K562 (cell line): ENCODE measurements around the gene IDNK. TPM values are rescaled to one million over a fixed set of nuclear protein-coding genes. Genes with fewer than 3 reads are reported as not detected.
A peak's percentile ranks its signal among the peaks of the same experiment; 100 is the strongest.

ENCODE experiments used
- CC2D1A ChIP-seq: fragments of 450-650 bp; IDR thresholded peaks from 2 replicates; pipeline ENCODE4 v1.6.1; 2017; ENCODE audit warnings: mild to moderate bottlenecking
- DLX4 ChIP-seq: fragments of 250-450 bp; sonication (Bioruptor Pico); IDR thresholded peaks from 2 replicates; pipeline ENCODE4 v1.6.1; 2021; ENCODE audit warnings: mild to moderate bottlenecking
- FOXJ2 ChIP-seq: fragments of 200-800 bp; sonication (Bioruptor generic); IDR thresholded peaks from 2 replicates; pipeline ENCODE4 v1.6.1; 2016; ENCODE audit warnings: missing genetic modification characterization, missing compliant biosample characterization
- ID3 ChIP-seq, 2 experiments: fragments of 250-450 bp in 1 of 2; fragments of 450-650 bp in 1 of 2; sonication (Bioruptor Pico) in 1 of 2; IDR thresholded peaks; 2 replicates each; pipeline versions ENCODE4 v1.6.1 to v1.8.0; 2016 to 2021; ENCODE audit warnings: mild to moderate bottlenecking in 2 of 2, moderate library complexity in 2 of 2, missing compliant biosample characterization in 1 of 2, missing genetic modification characterization in 1 of 2
- MIER1 ChIP-seq: fragments of 450-650 bp; IDR thresholded peaks from 2 replicates; pipeline ENCODE4 v1.6.1; 2016; ENCODE audit warnings: antibody characterized with exemption, mild to moderate bottlenecking, low read depth
- PHB ChIP-seq: fragments of 250-450 bp; sonication (Bioruptor Pico); IDR thresholded peaks from 2 replicates; pipeline ENCODE4 v1.5.0; 2021
- REST ChIP-seq, 2 experiments: fragments of 450-650 bp; formaldehyde crosslinking in 1 of 2; IDR thresholded peaks; 2 replicates each; pipeline versions ENCODE4 v1.4.0 to v1.6.1; 2014 to 2020; ENCODE audit warnings: mild to moderate bottlenecking in 2 of 2, borderline replicate concordance in 1 of 2, low read depth in 1 of 2
- RFX1 ChIP-seq: fragments of 450-650 bp; IDR thresholded peaks from 2 replicates; pipeline ENCODE4 v1.6.1; 2016; ENCODE audit warnings: mild to moderate bottlenecking, moderate library complexity
- STAT6 ChIP-seq: sonication (generic); formaldehyde crosslinking; IDR thresholded peaks from 2 replicates; pipeline ENCODE4 v1.8.1; 2023; ENCODE audit warnings: mild to moderate bottlenecking, missing genetic modification reagents
- polyA plus RNA-seq, 8 experiments: library from polyadenylated mRNA; depleted of rRNA in 4 of 8; stranded (reverse) in 5 of 8; unstranded in 3 of 8; fragments of >200 nt; fragmentation: Nextera tagmentation in 2 of 8; fragmentation: Illumina TruSeq in 1 of 8; extraction: Ambion mirVana in 2 of 8; extraction: Trizol in 1 of 8; gene quantifications; 2 replicates each; pipeline versions ENCODE4 v1.2.1 to v1.2.3, GENCODE V29; 2011 to 2014; ENCODE audit warnings: inconsistent platforms in 1 of 8, missing spikeins in 1 of 8
- total RNA-seq, 7 experiments: library from RNA; depleted of rRNA in 6 of 7; stranded (reverse); fragments of >200 nt in 6 of 7; fragmentation: Illumina TruSeq in 2 of 7; extraction: Trizol in 2 of 7; gene quantifications; 2 replicates each; pipeline versions ENCODE4 v1.2.1 to v1.2.3, GENCODE V29; 2011 to 2021; ENCODE audit warnings: low replicate concordance in 1 of 7

The IDNK gene
- total and polyA plus RNA-seq, 9 of the 15 experiments (the other 6 are each of a cell fraction or from before 2014, with no cell fraction given), result 0.41 to 1.1 (median 0.55) TPM

- TF ChIP-seq REST (IDR thresholded peaks at IDR 0.05; ENCODE audit: borderline replicate concordance) (no peak), REST (CRISPR knock-in tag; IDR thresholded peaks at IDR 0.05; ENCODE audit: low read depth) (no peak), DLX4 (no peak), FOXJ2 (tag) (0 out of 2 replicates have a peak, but pooled peaks have one; percentile 25), STAT6 (CRISPR knock-in tag) (no peak), MIER1 (no peak), PHB (CRISPR knock-in tag) (no peak), ID3 (CRISPR knock-in tag; IDR thresholded peaks at IDR 0.05) (no peak), ID3 (tag; IDR thresholded peaks at IDR 0.05) (no peak), CC2D1A (no peak), RFX1 (peak; percentile 62)
These were observed 8.1 kb downstream of the IDNK start (continued) for GRCh38 chr9:83630938-83631457.
